Stimulated activated CD8-positive, alpha-beta memory T cell treated with anti-CD3 and anti-CD28 coated beads, Interleukin-7, amount 100 ng/mL, for 1 hour (primary cell): ENCODE measurements around the gene TSPAN12.

Experiments used
- DNase-seq, 2 donors: peaks; one replicate each; pipeline ENCODE4 v3.0.0-alpha.2; 2020; ENCODE audit warnings: low read depth in 2 of 2

TSPAN12 gene

GRCh38 chr7:120843109-120843508 lies 14.8 kb downstream of the TSPAN12 start:
- no peak for DNase-seq

- no peak for DNase-seq
Measured at GRCh38 chr7:120842121-120842621, 15.8 kb downstream of the TSPAN12 start.

- no peak for DNase-seq
Measured at GRCh38 chr7:120841608-120842007, 16.3 kb downstream of the TSPAN12 start.

- no peak for DNase-seq
Measured at GRCh38 chr7:120838281-120838682, 19.7 kb downstream of the TSPAN12 start.

GRCh38 chr7:120837599-120837998 lies 20.3 kb downstream of the TSPAN12 start:
- no peak for DNase-seq

GRCh38 chr7:120836556-120837115 lies 21.3 kb downstream of the TSPAN12 start:
- no peak for DNase-seq

GRCh38 chr7:120834726-120835125 lies 23.2 kb downstream of the TSPAN12 start:
- no peak for DNase-seq

- no peak for DNase-seq
Measured at GRCh38 chr7:120833546-120833945, 24.4 kb downstream of the TSPAN12 start.

GRCh38 chr7:120832803-120833202 lies 25.1 kb downstream of the TSPAN12 start:
- no peak for DNase-seq

- DNase-seq = no peak
Measured at GRCh38 chr7:120831260-120831659, 26.7 kb downstream of the TSPAN12 start.

- DNase-seq = no peak
Measured at GRCh38 chr7:120829487-120829886, 28.5 kb downstream of the TSPAN12 start.

GRCh38 chr7:120828528-120828927 lies 29.4 kb downstream of the TSPAN12 start:
- no peak for DNase-seq

GRCh38 chr7:120827371-120828118 lies 30.4 kb downstream of the TSPAN12 start:
- no peak for DNase-seq

GRCh38 chr7:120825576-120825975 lies 32.4 kb downstream of the TSPAN12 start:
- DNase-seq = no peak

- DNase-seq = no peak
Measured at GRCh38 chr7:120825152-120825551, 32.8 kb downstream of the TSPAN12 start.

- no peak for DNase-seq
Measured at GRCh38 chr7:120819861-120820260, 38.1 kb downstream of the TSPAN12 start.

- DNase-seq = no peak
Measured at GRCh38 chr7:120817851-120818250, 40.1 kb downstream of the TSPAN12 start.

GRCh38 chr7:120814253-120814939 lies 43.5 kb downstream of the TSPAN12 start:
- no peak for DNase-seq

GRCh38 chr7:120813546-120814252 lies 44.2 kb downstream of the TSPAN12 start:
- no peak for DNase-seq

GRCh38 chr7:120813089-120813488 lies 44.9 kb downstream of the TSPAN12 start:
- DNase-seq = no peak

- no peak for DNase-seq
Measured at GRCh38 chr7:120809260-120809659, 48.7 kb downstream of the TSPAN12 start.

GRCh38 chr7:120807390-120807789 lies 50.6 kb downstream of the TSPAN12 start:
- no peak for DNase-seq
